Activated CD8-positive, alpha-beta memory T cell treated with anti-CD3 and anti-CD28 coated beads for 4 hours (primary cell): ENCODE measurements around the gene IGSF3.

Source experiments
- DNase-seq, 2 donors: peaks; one replicate each; pipeline ENCODE4 v3.0.0-alpha.2; 2020; ENCODE audit warnings: low read depth in 2 of 2

IGSF3 gene

GRCh38 chr1:116525440-116525839 lies 142.1 kb downstream of the IGSF3 start:
- no peak for DNase-seq
